HEK293 (cell line): ENCODE results near the gene UQCC3.

Source experiments
- CTCF ChIA-PET: fragments of 350-600 bp; formaldehyde crosslinking; extraction: SDS; loops from one replicate; lab custom pipeline; 2021; ENCODE audit warnings: antibody characterized with exemption; lab: Yijun Ruan, JAX
- POLR2A ChIA-PET: fragments of 300-600 bp; formaldehyde crosslinking; extraction: SDS; loops from one replicate; lab custom pipeline; 2020; ENCODE audit warnings: antibody characterized with exemption, inconsistent platforms; lab: Yijun Ruan, JAX
- H3K27ac ChIP-seq: fragments of 200-500 bp; sonication (Bioruptor generic); 2 replicates; pipeline ENCODE4 v1.5.1; 2014; ENCODE audit warnings: low read depth, low read length, control low read depth, inconsistent platforms; ENCODE audit errors: extremely low read depth
- H3K36me3 ChIP-seq, 2 experiments: fragments of 200-500 bp in 1 of 2; sonication (Bioruptor generic) in 1 of 2; 1 replicate in 1 of 2; 2 replicates in 1 of 2; pipeline ENCODE4 v1.5.1; 2014 to 2017; ENCODE audit warnings: inconsistent platforms in 2 of 2, low read length in 2 of 2; ENCODE audit not compliant: control insufficient read depth in 2 of 2, insufficient read depth in 1 of 2
- H3K4me1 ChIP-seq: fragments of 200-500 bp; sonication (Bioruptor generic); 2 replicates; pipeline ENCODE4 v1.5.1; 2014; ENCODE audit warnings: mild to moderate bottlenecking, low read length, inconsistent platforms; ENCODE audit not compliant: control insufficient read depth, insufficient read depth
- H3K4me3 ChIP-seq: 2 replicates; pipeline ENCODE4 v1.5.1; 2011; ENCODE audit warnings: low read depth, mild to moderate bottlenecking, control low read depth, low read length, moderate library complexity
- H3K9me3 ChIP-seq: fragments of 200-500 bp; sonication (Bioruptor generic); 2 replicates; pipeline ENCODE4 v1.5.1; 2014; ENCODE audit warnings: low read depth, low read length, inconsistent platforms; ENCODE audit not compliant: control insufficient read depth, insufficient read depth
- SCRT1 ChIP-seq: fragments of 450-650 bp; formaldehyde crosslinking; IDR thresholded peaks from 2 replicates; pipeline ENCODE4 v1.5.1; 2016; ENCODE audit warnings: missing biosample characterization, missing genetic modification characterization, borderline replicate concordance
- ZBTB11 ChIP-seq: fragments of 450-650 bp; formaldehyde crosslinking; conservative IDR thresholded peaks from 2 replicates; pipeline ENCODE4 v1.5.1; 2016; ENCODE audit warnings: low read depth, missing biosample characterization, missing genetic modification characterization
- ZBTB17 ChIP-seq: fragments of 450-650 bp; formaldehyde crosslinking; IDR thresholded peaks from 2 replicates; pipeline ENCODE4 v1.5.1; 2016; ENCODE audit warnings: missing biosample characterization, missing genetic modification characterization
- ZBTB26 ChIP-seq: fragments of 450-650 bp; formaldehyde crosslinking; optimal IDR thresholded peaks from 2 replicates; pipeline ENCODE3; 2016; ENCODE audit warnings: missing biosample characterization, mild to moderate bottlenecking, missing genetic modification characterization
- ZNF24 ChIP-seq: fragments of 450-650 bp; formaldehyde crosslinking; IDR thresholded peaks from 2 replicates; pipeline ENCODE4 v1.5.1; 2016; ENCODE audit warnings: missing biosample characterization, missing genetic modification characterization
- ZNF248 ChIP-seq: fragments of 450-650 bp; formaldehyde crosslinking; IDR thresholded peaks from 2 replicates; pipeline ENCODE4 v1.5.1; 2017; ENCODE audit warnings: missing biosample characterization, missing genetic modification characterization
- ZNF311 ChIP-seq: fragments of 450-650 bp; formaldehyde crosslinking; IDR thresholded peaks from 2 replicates; pipeline ENCODE4 v1.5.1; 2017; ENCODE audit warnings: missing biosample characterization, missing genetic modification characterization, borderline replicate concordance
- ZNF324 ChIP-seq: fragments of 450-650 bp; formaldehyde crosslinking; IDR thresholded peaks from 2 replicates; pipeline ENCODE4 v1.5.1; 2016; ENCODE audit warnings: missing biosample characterization, missing genetic modification characterization
- ZNF350 ChIP-seq: fragments of 450-650 bp; formaldehyde crosslinking; IDR thresholded peaks from 2 replicates; pipeline ENCODE4 v1.5.0; 2017; ENCODE audit warnings: missing biosample characterization, mild to moderate bottlenecking, missing genetic modification characterization
- ZNF404 ChIP-seq: fragments of 450-650 bp; formaldehyde crosslinking; IDR thresholded peaks from 2 replicates; pipeline ENCODE4 v1.5.1; 2017; ENCODE audit warnings: missing biosample characterization, missing genetic modification characterization
- ZNF513 ChIP-seq: fragments of 450-650 bp; IDR thresholded peaks from 2 replicates; pipeline ENCODE4 v1.5.1; 2018; ENCODE audit warnings: missing biosample characterization, missing genetic modification characterization
- ZNF558 ChIP-seq: fragments of 450-650 bp; formaldehyde crosslinking; IDR thresholded peaks from 2 replicates; pipeline ENCODE4 v1.5.1; 2016; ENCODE audit warnings: missing biosample characterization, missing genetic modification characterization
- ZNF664 ChIP-seq: fragments of 450-650 bp; formaldehyde crosslinking; IDR thresholded peaks from 2 replicates; pipeline ENCODE4 v1.5.1; 2016; ENCODE audit warnings: missing biosample characterization, missing genetic modification characterization
- ZNF707 ChIP-seq: fragments of 450-650 bp; formaldehyde crosslinking; IDR thresholded peaks from 2 replicates; pipeline ENCODE4 v1.5.1; 2016; ENCODE audit warnings: missing biosample characterization, missing genetic modification characterization
- ZNF837 ChIP-seq: fragments of 450-650 bp; formaldehyde crosslinking; IDR thresholded peaks from 2 replicates; pipeline ENCODE4 v1.5.1; 2016; ENCODE audit warnings: missing biosample characterization, missing genetic modification characterization
- TF ChIP-seq, protein P1 (sequence below): fragments of 450-650 bp; formaldehyde crosslinking; IDR thresholded peaks from 2 replicates; pipeline ENCODE4 v1.5.1; 2017; ENCODE audit warnings: missing biosample characterization, missing genetic modification characterization
- TF ChIP-seq, protein P2 (sequence below): fragments of 450-650 bp; formaldehyde crosslinking; IDR thresholded peaks from 2 replicates; pipeline ENCODE4 v1.5.1; 2016; ENCODE audit warnings: missing biosample characterization, missing genetic modification characterization, low read depth

The UQCC3 gene

GRCh38 chr11:62667460-62667859 is 4.0 kb upstream of the UQCC3 start:
- Histone ChIP-seq H3K4me1 (no peaks in the 10 kb centered on the region), H3K4me3 (no peak overlapping the region), H3K27ac (no peak overlapping the region), H3K9me3 (no peaks in the 10 kb centered on the region), H3K36me3 (peaks cover 0 to 38% of the 10 kb centered on the region in 2 experiments; a peak in 2 of 3 replicates)
- ChIA-PET POLR2A (interaction anchor here (0.5 to 2.0 kb wide), 13 partner anchors 8 to 112 kb away, joined by 3 to 8 read pairs (median 5); partner anchors contain the start of genes B3GAT3, EEF1G, GANAB and INTS5), CTCF (interaction anchor here (1.2 kb wide), 1 partner anchor 14 kb away, joined by 5 read pairs; no protein-coding TSS in a partner anchor)
- no peak for TF ChIP-seq ZBTB17 (tag by site-specific recombination)
- TF ChIP-seq ZNF404: no peak
- TF ChIP-seq ZNF837 (tag by site-specific recombination): no peak
- TF ChIP-seq SCRT1: no peak
- TF ChIP-seq ZNF324 (tag by site-specific recombination): no peak
- TF ChIP-seq ZNF664 (tag by site-specific recombination): no peak
- TF ChIP-seq, all 188 proteins: peak for 0

DNA sequence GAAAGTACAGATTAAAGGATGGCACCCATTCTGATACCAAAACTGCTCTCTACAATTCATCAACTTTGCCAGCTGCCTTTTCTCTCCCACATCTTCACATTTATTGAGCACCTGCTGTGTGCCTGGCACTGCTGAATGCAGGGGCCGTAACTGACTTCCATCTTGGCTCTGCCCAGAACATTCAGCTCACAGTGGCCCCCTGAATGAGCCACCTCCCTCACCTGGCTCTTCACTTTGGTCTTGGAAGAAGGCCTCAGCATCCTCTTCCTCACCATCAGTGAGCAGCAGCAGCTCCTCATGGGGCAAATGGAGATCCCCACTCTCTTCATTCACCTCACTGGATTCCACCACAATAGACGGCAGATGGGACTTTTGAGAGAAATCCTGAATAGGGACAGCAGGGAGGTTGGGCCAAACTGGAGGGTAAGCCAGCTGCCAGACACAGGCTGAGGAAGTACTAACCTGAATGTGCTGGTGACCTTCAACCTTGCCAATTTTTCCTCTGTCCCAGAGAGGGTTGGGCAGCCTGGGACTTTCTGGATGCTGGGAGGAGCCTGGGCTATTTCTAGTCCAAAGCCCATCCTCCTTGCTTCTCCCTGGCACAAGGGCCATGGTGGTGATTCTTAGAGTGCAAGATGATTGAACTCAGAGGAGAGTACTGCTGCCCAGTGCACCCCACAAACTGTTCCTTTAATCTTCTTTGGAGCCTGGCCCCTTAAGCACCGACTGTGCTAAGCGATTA is 1.9 kb upstream of the UQCC3 start:
- H3K27ac ChIP-seq: no peak overlapping the region
- POLR2A ChIA-PET: interaction anchor here (0.5 to 4.6 kb wide), 6 partner anchors 23 to 1067 kb away, joined by 3 to 59 read pairs (median 4); partner anchors contain the start of genes GANAB and STX5
- H3K4me1 ChIP-seq: no peaks in the 10 kb centered on the region

GRCh38 chr11:62671236-62671607 is 251 bp upstream of the UQCC3 start:
- Histone ChIP-seq H3K4me3 (peak overlapping the region; percentile 84), H3K9me3 (no peaks in the 10 kb centered on the region), H3K4me1 (no peaks in the 10 kb centered on the region), H3K27ac (peak overlapping the region; percentile 65), H3K36me3 (peaks cover 3 to 46% of the 10 kb centered on the region in 2 experiments; a peak in 2 of 3 replicates)
- POLR2A ChIA-PET: interaction anchor here (0.6 to 7.2 kb wide), 35 partner anchors 8 to 216 kb away, joined by 3 to 72 read pairs (median 10); partner anchors contain the start of genes AHNAK, B3GAT3, BSCL2 and C11orf98
- CTCF ChIA-PET: interaction anchor here (1.2 to 2.4 kb wide), 3 partner anchors 10 to 60 kb away, joined by 3 to 8 read pairs (median 6); no protein-coding TSS in a partner anchor
- no peak for TF ChIP-seq ZNF24 (tag by site-specific recombination)
- TF ChIP-seq ZNF350 (tag by site-specific recombination): no peak
- no peak for TF ChIP-seq ZBTB11
- TF ChIP-seq, protein P1, sequence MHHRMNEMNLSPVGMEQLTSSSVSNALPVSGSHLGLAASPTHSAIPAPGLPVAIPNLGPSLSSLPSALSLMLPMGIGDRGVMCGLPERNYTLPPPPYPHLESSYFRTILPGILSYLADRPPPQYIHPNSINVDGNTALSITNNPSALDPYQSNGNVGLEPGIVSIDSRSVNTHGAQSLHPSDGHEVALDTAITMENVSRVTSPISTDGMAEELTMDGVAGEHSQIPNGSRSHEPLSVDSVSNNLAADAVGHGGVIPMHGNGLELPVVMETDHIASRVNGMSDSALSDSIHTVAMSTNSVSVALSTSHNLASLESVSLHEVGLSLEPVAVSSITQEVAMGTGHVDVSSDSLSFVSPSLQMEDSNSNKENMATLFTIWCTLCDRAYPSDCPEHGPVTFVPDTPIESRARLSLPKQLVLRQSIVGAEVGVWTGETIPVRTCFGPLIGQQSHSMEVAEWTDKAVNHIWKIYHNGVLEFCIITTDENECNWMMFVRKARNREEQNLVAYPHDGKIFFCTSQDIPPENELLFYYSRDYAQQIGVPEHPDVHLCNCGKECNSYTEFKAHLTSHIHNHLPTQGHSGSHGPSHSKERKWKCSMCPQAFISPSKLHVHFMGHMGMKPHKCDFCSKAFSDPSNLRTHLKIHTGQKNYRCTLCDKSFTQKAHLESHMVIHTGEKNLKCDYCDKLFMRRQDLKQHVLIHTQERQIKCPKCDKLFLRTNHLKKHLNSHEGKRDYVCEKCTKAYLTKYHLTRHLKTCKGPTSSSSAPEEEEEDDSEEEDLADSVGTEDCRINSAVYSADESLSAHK (tag by site-specific recombination): peak; percentile 23; the same call in 1 of the 2 replicates
- TF ChIP-seq ZNF311 (tag by site-specific recombination): no peak
- TF ChIP-seq SCRT1: no peak
- no peak for TF ChIP-seq ZBTB26 (tag by site-specific recombination)
- no peak for TF ChIP-seq ZNF248 (tag by site-specific recombination)
- TF ChIP-seq, protein P2, sequence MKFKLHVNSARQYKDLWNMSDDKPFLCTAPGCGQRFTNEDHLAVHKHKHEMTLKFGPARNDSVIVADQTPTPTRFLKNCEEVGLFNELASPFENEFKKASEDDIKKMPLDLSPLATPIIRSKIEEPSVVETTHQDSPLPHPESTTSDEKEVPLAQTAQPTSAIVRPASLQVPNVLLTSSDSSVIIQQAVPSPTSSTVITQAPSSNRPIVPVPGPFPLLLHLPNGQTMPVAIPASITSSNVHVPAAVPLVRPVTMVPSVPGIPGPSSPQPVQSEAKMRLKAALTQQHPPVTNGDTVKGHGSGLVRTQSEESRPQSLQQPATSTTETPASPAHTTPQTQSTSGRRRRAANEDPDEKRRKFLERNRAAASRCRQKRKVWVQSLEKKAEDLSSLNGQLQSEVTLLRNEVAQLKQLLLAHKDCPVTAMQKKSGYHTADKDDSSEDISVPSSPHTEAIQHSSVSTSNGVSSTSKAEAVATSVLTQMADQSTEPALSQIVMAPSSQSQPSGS (tag by site-specific recombination): no peak
- TF ChIP-seq ZNF558 (tag by site-specific recombination): 0 out of 2 replicates have a peak, but pooled peaks have one; percentile 49

More for the DNA sequence above, 1.9 kb upstream of the UQCC3 start:
- CTCF ChIA-PET: interaction anchor here (0.8 to 1.1 kb wide), 2 partner anchors 11 to 25 kb away, joined by 4 read pairs; no protein-coding TSS in a partner anchor
- Histone ChIP-seq H3K9me3 (no peaks in the 10 kb centered on the region), H3K36me3 (peaks cover 3 to 45% of the 10 kb centered on the region in 2 experiments; a peak in 2 of 3 replicates), H3K4me3 (no peak overlapping the region)
- TF ChIP-seq ZNF707 (tag by site-specific recombination) (no peak), ZNF513 (tag by site-specific recombination) (peak; percentile 60)
